HG02588 (cell line): ENCODE measurements around the gene TTC28.
"Not testable (repeated sequence)": the region's sequence is repeated elsewhere in the genome, so short reads cannot be mapped to it uniquely, and the experiment has no call there.

Source experiments
- ATAC-seq: cut with Tn5 transposase; IDR thresholded peaks from one replicate; pipeline ENCODE4 v1.9.1; 2021; ENCODE audit warnings: mild to moderate bottlenecking, moderate library complexity; ENCODE audit not compliant: unreplicated experiment

TTC28 gene

GRCh38 chr22:28679611-28680287, at the start of gene TTC28:
TTC28 (minus strand) TSS chr22:28679840; CDS start chr22:28679723, 117 bp downstream.
- ATAC-seq, result not testable (repeated sequence)

GRCh38 chr22:28728621-28729313, 49.1 kb upstream of the TTC28 start:
- no peak for ATAC-seq

- no peak for ATAC-seq
These were observed 48.4 kb upstream of the TTC28 start for GRCh38 chr22:28728002-28728401.

GRCh38 chr22:28718044-28718443, 38.4 kb upstream of the TTC28 start:
- ATAC-seq, result no peak

GRCh38 chr22:28716686-28717085, 37.0 kb upstream of the TTC28 start:
- no peak for ATAC-seq

- ATAC-seq, result no peak
These were observed 36.0 kb upstream of the TTC28 start for GRCh38 chr22:28715611-28716010.

- no peak for ATAC-seq
These were observed 34.5 kb upstream of the TTC28 start for GRCh38 chr22:28714043-28714628.

- no peak for ATAC-seq
These were observed 32.5 kb upstream of the TTC28 start for GRCh38 chr22:28711820-28712777.

- ATAC-seq, result no peak
These were observed 31.7 kb upstream of the TTC28 start for GRCh38 chr22:28711341-28711740.

- ATAC-seq, result no peak
These were observed 31.0 kb upstream of the TTC28 start for GRCh38 chr22:28710576-28711191.

GRCh38 chr22:28710107-28710506, 30.5 kb upstream of the TTC28 start:
- ATAC-seq, result no peak

- no peak for ATAC-seq
These were observed 27.2 kb upstream of the TTC28 start for GRCh38 chr22:28706845-28707244.

- no peak for ATAC-seq
These were observed 23.8 kb upstream of the TTC28 start for GRCh38 chr22:28703436-28703835.

GRCh38 chr22:28702891-28703290, 23.3 kb upstream of the TTC28 start:
- ATAC-seq, result no peak

GRCh38 chr22:28693041-28693760, 13.6 kb upstream of the TTC28 start:
- not testable (repeated sequence) for ATAC-seq

- not testable (repeated sequence) for ATAC-seq
These were observed 10.2 kb upstream of the TTC28 start for GRCh38 chr22:28689796-28690195.

- not testable (repeated sequence) for ATAC-seq
These were observed 3.3 kb upstream of the TTC28 start for GRCh38 chr22:28682966-28683365.

- ATAC-seq, result not testable (repeated sequence)
These were observed 1.3 kb upstream of the TTC28 start for GRCh38 chr22:28680813-28681490.
